ENCODE data around the gene SLC17A1.

DNA sequence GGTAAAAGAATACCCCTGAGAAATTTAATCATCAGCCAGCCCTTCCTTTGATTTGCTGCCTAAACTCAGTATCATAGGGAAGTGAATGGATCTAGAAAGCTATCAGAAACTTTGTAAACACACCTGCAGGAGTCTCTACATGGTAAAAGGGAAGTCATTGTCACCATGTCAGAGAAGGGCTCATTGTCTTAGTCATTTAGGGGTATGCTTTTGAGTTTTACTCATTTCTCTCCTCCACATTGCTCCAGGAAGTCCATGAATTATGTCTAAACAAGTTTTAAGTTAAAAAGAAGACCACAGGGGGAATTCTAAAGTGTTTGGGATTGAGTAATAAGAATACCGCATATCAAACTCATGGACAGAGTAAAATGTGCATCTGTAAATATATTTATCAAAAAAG lies 2.5 kb downstream of the SLC17A1 start:
- TF ChIP-seq, protein P1, sequence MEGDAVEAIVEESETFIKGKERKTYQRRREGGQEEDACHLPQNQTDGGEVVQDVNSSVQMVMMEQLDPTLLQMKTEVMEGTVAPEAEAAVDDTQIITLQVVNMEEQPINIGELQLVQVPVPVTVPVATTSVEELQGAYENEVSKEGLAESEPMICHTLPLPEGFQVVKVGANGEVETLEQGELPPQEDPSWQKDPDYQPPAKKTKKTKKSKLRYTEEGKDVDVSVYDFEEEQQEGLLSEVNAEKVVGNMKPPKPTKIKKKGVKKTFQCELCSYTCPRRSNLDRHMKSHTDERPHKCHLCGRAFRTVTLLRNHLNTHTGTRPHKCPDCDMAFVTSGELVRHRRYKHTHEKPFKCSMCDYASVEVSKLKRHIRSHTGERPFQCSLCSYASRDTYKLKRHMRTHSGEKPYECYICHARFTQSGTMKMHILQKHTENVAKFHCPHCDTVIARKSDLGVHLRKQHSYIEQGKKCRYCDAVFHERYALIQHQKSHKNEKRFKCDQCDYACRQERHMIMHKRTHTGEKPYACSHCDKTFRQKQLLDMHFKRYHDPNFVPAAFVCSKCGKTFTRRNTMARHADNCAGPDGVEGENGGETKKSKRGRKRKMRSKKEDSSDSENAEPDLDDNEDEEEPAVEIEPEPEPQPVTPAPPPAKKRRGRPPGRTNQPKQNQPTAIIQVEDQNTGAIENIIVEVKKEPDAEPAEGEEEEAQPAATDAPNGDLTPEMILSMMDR (IDR thresholded peaks at IDR 0.05), result no peak
- no peak for TF ChIP-seq POLR2A (IDR thresholded peaks at IDR 0.05)

Data from testis (tissue), 2 donors.